Ascending aorta (tissue), 2 donors: Measurements from ENCODE around the gene ELANE. TPM values are rescaled to one million over a fixed set of nuclear protein-coding genes. Genes with fewer than 3 reads are reported as not detected.

Experiments used
- DNase-seq, 2 donors: peaks; one replicate each; pipeline ENCODE4 v3.0.0-alpha.2; 2019; ENCODE audit warnings: low spot score in 2 of 2
- H3K27ac ChIP-seq, 2 donors: fragments of 200-600 bp; sonication (generic); one replicate each; pipeline ENCODE4 v1.5.1; 2016 to 2017; ENCODE audit warnings: mild to moderate bottlenecking in 1 of 2
- H3K27me3 ChIP-seq: fragments of 200-600 bp; sonication (generic); one replicate; pipeline ENCODE4 v1.5.1; 2017
- H3K36me3 ChIP-seq, 2 donors: fragments of 200-600 bp; sonication (generic); one replicate each; pipeline ENCODE4 v1.5.1; 2016
- H3K4me1 ChIP-seq, 2 donors: fragments of 200-600 bp; sonication (generic); one replicate each; pipeline ENCODE4 v1.5.1; 2016 to 2017; ENCODE audit warnings: mild to moderate bottlenecking in 1 of 2
- H3K4me3 ChIP-seq, 2 donors: fragments of 200-600 bp; sonication (generic); one replicate each; pipeline ENCODE4 v1.5.1; 2016 to 2017; ENCODE audit warnings: mild to moderate bottlenecking in 1 of 2
- H3K9me3 ChIP-seq, 2 donors: fragments of 200-600 bp; sonication (generic); one replicate each; pipeline ENCODE4 v1.5.1; 2016
- intact Hi-C: fragments of 100-400 bp; cut with DNase I; formaldehyde crosslinking; loops from one replicate; pipeline ENCODE4 v1.15.1; 2023
- total RNA-seq: library from RNA; depleted of rRNA; stranded (reverse); fragments of >200 nt; gene quantifications from one replicate; pipeline ENCODE4 v1.1.0, GENCODE V29; 2016
- TF ChIP-seq, protein P1 (sequence below), 3 experiments: fragments of 200-600 bp in 2 of 3; fragments of 450-650 bp in 1 of 3; sonication (generic) in 2 of 3; IDR thresholded peaks; one replicate each; pipeline ENCODE4 v1.5.1; 2016 to 2019; ENCODE audit warnings: antibody characterized with exemption in 3 of 3, mild to moderate bottlenecking in 1 of 3, moderate library complexity in 1 of 3

The ELANE gene
- total RNA-seq, 1 donor from 2014 or later: not detected

DNA sequence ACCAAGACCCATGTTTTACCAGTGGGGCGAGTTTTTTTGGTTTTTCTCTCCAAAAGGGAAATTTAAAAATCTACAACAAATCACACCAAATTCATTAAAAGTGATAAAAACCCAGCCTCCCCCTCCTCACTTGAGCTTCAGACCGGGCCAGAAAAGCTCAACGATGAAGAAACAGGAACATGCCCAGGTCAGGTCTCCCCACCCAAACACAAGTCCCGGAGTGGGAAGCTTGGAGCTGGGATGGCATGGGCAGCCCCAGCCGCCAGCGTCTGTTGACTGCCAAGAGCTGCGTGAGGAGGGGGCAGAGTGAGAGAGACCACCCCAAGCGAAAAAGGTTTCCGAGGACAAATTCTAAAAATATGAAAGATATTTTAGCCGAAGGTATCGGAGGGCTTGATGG, 44.9 kb downstream of the ELANE start:
- H3K4me3 ChIP-seq: no peak overlapping the region
- H3K27ac ChIP-seq: no peak overlapping the region
- peaks cover 7 to 31% of the 10 kb centered on the region in 2 donors for H3K36me3 ChIP-seq
- no peaks in the 10 kb centered on the region for H3K9me3 ChIP-seq
- H3K27me3 ChIP-seq: no peaks in the 10 kb centered on the region
- intact Hi-C loops: no loop called here
- DNase-seq: no peak
- peaks cover 3 to 4% of the 10 kb centered on the region in 2 donors for H3K4me1 ChIP-seq
- TF ChIP-seq, protein P1, sequence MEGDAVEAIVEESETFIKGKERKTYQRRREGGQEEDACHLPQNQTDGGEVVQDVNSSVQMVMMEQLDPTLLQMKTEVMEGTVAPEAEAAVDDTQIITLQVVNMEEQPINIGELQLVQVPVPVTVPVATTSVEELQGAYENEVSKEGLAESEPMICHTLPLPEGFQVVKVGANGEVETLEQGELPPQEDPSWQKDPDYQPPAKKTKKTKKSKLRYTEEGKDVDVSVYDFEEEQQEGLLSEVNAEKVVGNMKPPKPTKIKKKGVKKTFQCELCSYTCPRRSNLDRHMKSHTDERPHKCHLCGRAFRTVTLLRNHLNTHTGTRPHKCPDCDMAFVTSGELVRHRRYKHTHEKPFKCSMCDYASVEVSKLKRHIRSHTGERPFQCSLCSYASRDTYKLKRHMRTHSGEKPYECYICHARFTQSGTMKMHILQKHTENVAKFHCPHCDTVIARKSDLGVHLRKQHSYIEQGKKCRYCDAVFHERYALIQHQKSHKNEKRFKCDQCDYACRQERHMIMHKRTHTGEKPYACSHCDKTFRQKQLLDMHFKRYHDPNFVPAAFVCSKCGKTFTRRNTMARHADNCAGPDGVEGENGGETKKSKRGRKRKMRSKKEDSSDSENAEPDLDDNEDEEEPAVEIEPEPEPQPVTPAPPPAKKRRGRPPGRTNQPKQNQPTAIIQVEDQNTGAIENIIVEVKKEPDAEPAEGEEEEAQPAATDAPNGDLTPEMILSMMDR (IDR thresholded peaks at IDR 0.05): no peak

DNA sequence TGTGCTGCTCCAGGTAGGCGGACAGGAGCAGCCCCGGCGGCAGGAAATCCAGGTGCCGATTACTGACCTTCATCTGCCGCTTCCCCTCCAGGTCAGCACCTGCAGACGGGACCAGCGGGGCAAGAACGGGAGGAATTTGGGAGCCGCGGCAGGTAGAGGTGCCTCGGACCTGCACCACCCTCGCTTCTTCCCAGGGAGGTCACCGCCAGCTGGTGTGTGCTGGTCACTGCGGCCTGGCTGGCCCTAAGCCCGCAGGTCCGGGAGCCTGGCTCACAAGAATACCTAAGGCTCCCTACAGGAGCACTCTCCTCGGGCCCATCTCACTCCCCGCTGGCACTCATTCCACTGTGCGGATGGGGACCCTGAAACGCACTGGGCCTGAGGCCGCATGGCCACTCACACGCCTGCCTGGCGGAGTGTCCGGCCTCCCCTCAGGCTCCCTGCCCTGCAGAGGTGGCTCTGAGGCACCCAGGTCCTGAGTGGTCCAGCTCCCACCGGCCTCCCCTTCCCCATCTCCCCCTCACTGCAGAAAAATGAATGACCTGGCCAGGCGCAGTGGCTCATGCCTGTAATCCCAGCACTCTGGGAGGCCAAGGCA, 45.4 kb downstream of the ELANE start:
- no peak overlapping the region for H3K4me3 ChIP-seq
- H3K27ac ChIP-seq: no peak overlapping the region
- intact Hi-C loops: no loop called here

DNA sequence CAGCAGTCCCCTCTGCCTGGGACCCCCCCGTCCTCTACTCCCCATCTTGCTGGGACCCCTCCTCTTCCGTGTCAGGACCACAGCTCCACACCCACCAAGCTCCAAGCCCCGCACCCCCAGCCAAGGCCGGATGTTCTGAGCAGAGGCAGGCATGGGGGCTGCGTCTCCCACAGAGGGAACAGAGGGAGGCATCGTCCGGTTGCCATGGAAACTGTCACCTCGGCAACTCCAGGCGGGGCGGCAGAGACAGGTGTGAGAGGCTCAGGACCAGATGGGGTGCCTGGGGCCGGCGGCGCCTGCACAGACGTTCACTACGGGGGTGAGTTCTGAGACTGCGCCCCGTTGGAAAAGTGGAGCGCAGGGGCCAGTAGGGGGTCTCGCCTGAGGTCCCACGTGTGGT, 46.6 kb downstream of the ELANE start:
- no peaks in the 10 kb centered on the region for H3K27me3 ChIP-seq
- H3K36me3 ChIP-seq: peaks cover 7 to 31% of the 10 kb centered on the region in 2 donors
- H3K9me3 ChIP-seq: no peaks in the 10 kb centered on the region
- no peak overlapping the region for H3K4me3 ChIP-seq
- intact Hi-C loops: no loop called here
- TF ChIP-seq, protein P1 (IDR thresholded peaks at IDR 0.05): no peak
- no peak for DNase-seq
- no peaks in the 10 kb centered on the region for H3K4me1 ChIP-seq
- no peak overlapping the region for H3K27ac ChIP-seq

More for the DNA sequence above, 45.4 kb downstream of the ELANE start:
- H3K36me3 ChIP-seq: peaks cover 7 to 31% of the 10 kb centered on the region in 2 donors
- H3K4me1 ChIP-seq: no peaks in the 10 kb centered on the region
- no peak for DNase-seq
- H3K27me3 ChIP-seq: no peaks in the 10 kb centered on the region
- no peaks in the 10 kb centered on the region for H3K9me3 ChIP-seq
- TF ChIP-seq, protein P1 (IDR thresholded peaks at IDR 0.05): no peak

DNA sequence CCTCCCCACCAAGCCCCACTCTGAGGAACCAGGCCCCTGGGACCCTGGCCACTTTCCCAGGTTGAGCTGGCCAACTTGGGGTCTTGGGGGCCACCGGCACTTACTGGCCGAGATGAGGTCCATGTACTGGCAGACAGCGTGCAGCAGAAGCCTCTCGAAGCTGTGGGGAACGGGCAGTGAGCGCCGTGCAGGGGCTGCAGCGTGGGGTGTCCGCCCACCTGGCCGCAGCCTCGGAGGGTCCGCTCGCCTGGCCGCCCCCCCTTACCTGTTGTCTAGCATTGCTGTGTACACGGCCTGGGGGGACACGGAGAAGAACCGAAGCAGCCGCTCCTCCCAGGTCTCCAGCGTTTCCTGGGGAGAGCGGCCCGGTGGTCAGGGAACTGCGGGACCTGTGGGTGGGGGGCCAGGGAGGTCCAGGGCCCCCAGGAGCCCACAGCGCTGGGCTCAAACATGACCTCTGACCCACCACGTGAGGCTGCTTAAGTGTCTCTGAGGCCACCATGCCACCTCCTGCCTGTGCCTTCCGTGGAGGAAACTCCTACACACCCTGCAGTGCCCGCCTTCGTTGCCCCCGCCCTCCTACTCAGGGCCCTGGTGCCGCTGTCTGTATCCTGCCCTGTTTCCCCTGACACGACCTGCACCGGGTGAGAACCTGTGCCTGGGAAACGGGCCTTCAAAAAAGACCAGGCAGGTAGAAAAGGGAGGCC, 47.4 kb downstream of the ELANE start:
- DNase-seq: no peak
- Histone ChIP-seq H3K27me3 (no peaks in the 10 kb centered on the region), H3K27ac (no peak overlapping the region), H3K4me3 (no peak overlapping the region), H3K9me3 (no peaks in the 10 kb centered on the region), H3K4me1 (no peaks in the 10 kb centered on the region), H3K36me3 (peaks cover 7 to 31% of the 10 kb centered on the region in 2 donors)
- TF ChIP-seq, protein P1 (IDR thresholded peaks at IDR 0.05): no peak
- intact Hi-C loops: no loop called here

DNA sequence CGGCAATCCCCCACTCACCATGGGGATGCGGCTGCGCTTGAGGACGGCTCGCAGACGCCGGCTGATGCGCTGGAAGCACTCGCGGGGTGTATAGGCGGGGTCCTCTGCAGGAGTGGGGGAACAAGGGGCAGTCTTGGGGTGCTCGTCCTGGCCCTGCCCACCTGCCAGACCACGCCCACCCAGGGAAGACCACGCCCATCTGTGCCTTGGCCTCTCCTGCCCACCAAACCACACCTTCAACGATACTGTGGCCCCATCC, 47.9 kb downstream of the ELANE start:
- no peak overlapping the region for H3K27ac ChIP-seq
- no peaks in the 10 kb centered on the region for H3K27me3 ChIP-seq
- intact Hi-C loops: no loop called here
- H3K4me1 ChIP-seq: no peaks in the 10 kb centered on the region
- no peak for DNase-seq
- no peak overlapping the region for H3K4me3 ChIP-seq
- H3K9me3 ChIP-seq: no peaks in the 10 kb centered on the region
- peaks cover 7 to 31% of the 10 kb centered on the region in 2 donors for H3K36me3 ChIP-seq
- TF ChIP-seq, protein P1 (IDR thresholded peaks at IDR 0.05): no peak
